Esophagus squamous epithelium (tissue), 5 donors: ENCODE measurements around the gene ZNF674. TPM values are rescaled to one million over a fixed set of nuclear protein-coding genes. Genes with fewer than 3 reads are reported as not detected.
"Not testable (repeated sequence)": the region's sequence is repeated elsewhere in the genome, so short reads cannot be mapped to it uniquely, and the experiment has no call there.

ENCODE experiments used
- DNase-seq: peaks from one replicate; lab custom pipeline; 2025; lab: John Stamatoyannopoulos, UW
- H3K27ac ChIP-seq, 4 donors: fragments of 200-600 bp; sonication (generic); one replicate each; pipeline ENCODE4 v1.5.1; 2016 to 2019; ENCODE audit warnings: mild to moderate bottlenecking in 1 of 4
- H3K27me3 ChIP-seq, 4 donors: fragments of 200-600 bp; sonication (generic); 1 replicate in 3 of 4; 2 replicates in 1 of 4; pipeline versions ENCODE4 v1.5.1 to v1.6.0; 2017 to 2021; ENCODE audit warnings: antibody characterized with exemption in 1 of 4
- H3K36me3 ChIP-seq, 3 donors: fragments of 200-600 bp; sonication (generic); one replicate each; pipeline ENCODE4 v1.5.1; 2016 to 2019
- H3K4me1 ChIP-seq, 3 donors: fragments of 200-600 bp; sonication (generic); one replicate each; pipeline ENCODE4 v1.5.1; 2017 to 2019
- H3K4me3 ChIP-seq, 4 donors: fragments of 200-600 bp; sonication (generic); 1 replicate in 3 of 4; 2 replicates in 1 of 4; pipeline ENCODE4 v1.5.1; 2016 to 2019; ENCODE audit warnings: mild to moderate bottlenecking in 2 of 4, moderate library complexity in 1 of 4
- H3K9me3 ChIP-seq, 3 donors: fragments of 200-600 bp; sonication (generic); one replicate each; pipeline ENCODE4 v1.5.1; 2016 to 2019
- POLR2A ChIP-seq, 4 donors: fragments of 450-650 bp; IDR thresholded peaks; one replicate each; pipeline ENCODE4 v1.6.1; 2017; ENCODE audit warnings: antibody characterized with exemption in 4 of 4, mild to moderate bottlenecking in 4 of 4, moderate library complexity in 3 of 4
- WGBS, 2 donors: methylation state at CpG; one replicate each; pipeline ENCODE4 v1.1.5; 2018; 5-methylcytosine and 5-hydroxymethylcytosine counted together
- intact Hi-C: fragments of 100-400 bp; cut with DNase I; formaldehyde crosslinking; loops from one replicate; pipeline ENCODE4 v1.15.0; 2022
- total RNA-seq, 4 donors: library from RNA; depleted of rRNA; stranded (reverse); fragments of >200 nt; gene quantifications; one replicate each; pipeline ENCODE4 v1.1.0, GENCODE V29; 2016
- TF ChIP-seq, protein P1 (sequence below), 6 experiments: fragments of 450-650 bp in 4 of 6; fragments of 200-600 bp in 2 of 6; sonication (generic) in 2 of 6; IDR thresholded peaks; one replicate each; pipeline ENCODE4 v1.5.1; 2016 to 2019; ENCODE audit warnings: antibody characterized with exemption in 6 of 6, mild to moderate bottlenecking in 4 of 6, moderate library complexity in 4 of 6
- donor health status: DM: yes; HTN: yes; CAD: no.

The ZNF674 gene
- total RNA-seq, 4 donors from 2014 or later: 1.5 to 2.8 (median 2.4) TPM

- Histone ChIP-seq H3K4me1 (no peaks in the 10 kb centered on the region), H3K4me3 (no peak overlapping the region), H3K9me3 (peaks cover 7 to 45% (median 21%) of the 10 kb centered on the region in 3 donors), H3K27me3 (no peaks in the 10 kb centered on the region), H3K36me3 (peaks cover 0 to 51% (median 0%) of the 10 kb centered on the region in 3 donors), H3K27ac (no peak overlapping the region)
- WGBS, 2 donors: 45 to 84% methylated on average over 2 of the region's 2 CpGs
- TF ChIP-seq POLR2A (IDR thresholded peaks at IDR 0.05): no peak
- TF ChIP-seq, protein P1, sequence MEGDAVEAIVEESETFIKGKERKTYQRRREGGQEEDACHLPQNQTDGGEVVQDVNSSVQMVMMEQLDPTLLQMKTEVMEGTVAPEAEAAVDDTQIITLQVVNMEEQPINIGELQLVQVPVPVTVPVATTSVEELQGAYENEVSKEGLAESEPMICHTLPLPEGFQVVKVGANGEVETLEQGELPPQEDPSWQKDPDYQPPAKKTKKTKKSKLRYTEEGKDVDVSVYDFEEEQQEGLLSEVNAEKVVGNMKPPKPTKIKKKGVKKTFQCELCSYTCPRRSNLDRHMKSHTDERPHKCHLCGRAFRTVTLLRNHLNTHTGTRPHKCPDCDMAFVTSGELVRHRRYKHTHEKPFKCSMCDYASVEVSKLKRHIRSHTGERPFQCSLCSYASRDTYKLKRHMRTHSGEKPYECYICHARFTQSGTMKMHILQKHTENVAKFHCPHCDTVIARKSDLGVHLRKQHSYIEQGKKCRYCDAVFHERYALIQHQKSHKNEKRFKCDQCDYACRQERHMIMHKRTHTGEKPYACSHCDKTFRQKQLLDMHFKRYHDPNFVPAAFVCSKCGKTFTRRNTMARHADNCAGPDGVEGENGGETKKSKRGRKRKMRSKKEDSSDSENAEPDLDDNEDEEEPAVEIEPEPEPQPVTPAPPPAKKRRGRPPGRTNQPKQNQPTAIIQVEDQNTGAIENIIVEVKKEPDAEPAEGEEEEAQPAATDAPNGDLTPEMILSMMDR (IDR thresholded peaks at IDR 0.05): no peak
- intact Hi-C loops: no loop called here
- no peak for DNase-seq
Measured at GRCh38 chrX:46502848-46503247, 42.4 kb downstream of the ZNF674 start.

- TF ChIP-seq, protein P1 (IDR thresholded peaks at IDR 0.05): no peak
- TF ChIP-seq POLR2A (IDR thresholded peaks at IDR 0.05): no peak
- intact Hi-C loops: no loop called here
- peaks cover 7 to 51% (median 21%) of the 10 kb centered on the region in 3 donors for H3K9me3 ChIP-seq
- peaks cover 0 to 35% (median 0%) of the 10 kb centered on the region in 3 donors for H3K36me3 ChIP-seq
- H3K4me1 ChIP-seq: no peaks in the 10 kb centered on the region
- no peaks in the 10 kb centered on the region for H3K27me3 ChIP-seq
- DNase-seq: no peak
- H3K4me3 ChIP-seq: no peak overlapping the region
- no peak overlapping the region for H3K27ac ChIP-seq
- WGBS, 2 donors: 25 to 100% methylated on average over 1 of the region's 1 CpG
Measured at GRCh38 chrX:46500054-46500453, 45.2 kb downstream of the ZNF674 start.

GRCh38 chrX:46488712-46489111 lies 56.5 kb downstream of the ZNF674 start:
- 75 to 91% methylated on average over 10 of the region's 10 CpGs for WGBS, 2 donors
- DNase-seq: no peak
- Histone ChIP-seq H3K36me3 (peaks cover 0 to 22% (median 0%) of the 10 kb centered on the region in 3 donors), H3K4me1 (no peaks in the 10 kb centered on the region), H3K27me3 (no peaks in the 10 kb centered on the region), H3K4me3 (no peak overlapping the region), H3K9me3 (peaks cover 0 to 21% (median 0%) of the 10 kb centered on the region in 3 donors), H3K27ac (no peak overlapping the region)
- intact Hi-C loops: no loop called here
- TF ChIP-seq, protein P1 (IDR thresholded peaks at IDR 0.05): no peak
- TF ChIP-seq POLR2A (IDR thresholded peaks at IDR 0.05): no peak

DNA sequence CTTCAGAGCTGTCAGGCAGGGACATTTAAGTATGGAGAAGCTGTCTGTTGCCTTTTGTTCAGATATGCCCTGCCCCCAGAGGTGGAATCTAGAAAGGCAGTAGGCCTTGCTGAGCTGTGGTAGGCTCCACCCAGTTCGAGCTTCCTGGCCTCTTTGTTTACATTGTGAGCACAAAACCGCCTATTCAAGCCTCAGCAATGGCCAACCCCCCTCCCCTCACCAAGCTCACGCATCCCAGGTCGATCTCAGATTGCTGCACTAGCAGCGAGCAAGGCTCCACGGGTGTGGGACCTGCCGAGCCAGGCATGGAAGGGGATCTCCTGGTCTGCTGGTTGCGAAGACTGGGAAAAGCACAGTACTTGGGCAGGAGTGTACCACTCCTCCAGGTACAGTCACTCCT lies 59.3 kb downstream of the ZNF674 start:
- WGBS, 2 donors: 68% methylated on average over 4 of the region's 8 CpGs; no CpG with 5 or more reads in 1 of the 2 donors
- Histone ChIP-seq H3K27ac (no peak overlapping the region), H3K9me3 (peaks cover 0 to 16% (median 0%) of the 10 kb centered on the region in 3 donors), H3K27me3 (no peaks in the 10 kb centered on the region), H3K36me3 (peaks cover 0 to 22% (median 0%) of the 10 kb centered on the region in 3 donors), H3K4me1 (no peaks in the 10 kb centered on the region), H3K4me3 (no peak overlapping the region)
- no peak for DNase-seq
- intact Hi-C loops: no loop called here
- TF ChIP-seq, protein P1 (IDR thresholded peaks at IDR 0.05): no peak

- H3K27ac ChIP-seq, DNase-seq, H3K27me3 ChIP-seq, H3K4me1 ChIP-seq, H3K4me3 ChIP-seq, intact Hi-C loops, H3K9me3 ChIP-seq: not testable (repeated sequence)
- 87% methylated on average over 2 of the region's 2 CpGs; no CpG with 5 or more reads in 1 of the 2 donors for WGBS, 2 donors
- H3K36me3 ChIP-seq: peaks cover 0 to 10% (median 0%) of the 10 kb centered on the region in 3 donors
Measured at GRCh38 chrX:46478634-46479033, 66.6 kb downstream of the ZNF674 start.

GRCh38 chrX:46477435-46477834 lies 67.8 kb downstream of the ZNF674 start:
- Histone ChIP-seq H3K4me1 (peaks cover 0 to 7% (median 0%) of the 10 kb centered on the region in 3 donors), H3K9me3 (peaks cover 0 to 5% (median 0%) of the 10 kb centered on the region in 3 donors), H3K27me3 (no peaks in the 10 kb centered on the region), H3K36me3 (peaks cover 0 to 19% (median 0%) of the 10 kb centered on the region in 3 donors), H3K27ac (no peak overlapping the region), H3K4me3 (no peak overlapping the region)
- intact Hi-C loops: no loop called here
- WGBS, 2 donors: 27 to 55% methylated on average over 2 of the region's 2 CpGs
- DNase-seq: no peak
- TF ChIP-seq POLR2A (IDR thresholded peaks at IDR 0.05): no peak
- TF ChIP-seq, protein P1 (IDR thresholded peaks at IDR 0.05): no peak
